ENCODE data around the gene DNHD1.

The DNHD1 gene

GRCh38 chr11:6598555-6598954 lies 101.5 kb downstream of the DNHD1 start:
- no peak for DNase-seq (ENCODE audit: low read depth)
- H3K4me3 ChIP-seq (ENCODE audit: low read depth, low read length) = no peak overlapping the region
- no peak for TF ChIP-seq CTCF (conservative IDR thresholded peaks at IDR 0.05; ENCODE audit: low read depth, low read length)

GRCh38 chr11:6599449-6599848 lies 102.4 kb downstream of the DNHD1 start:
- TF ChIP-seq CTCF (conservative IDR thresholded peaks at IDR 0.05; ENCODE audit: low read depth, low read length) = no peak
- DNase-seq (ENCODE audit: low read depth) = no peak
- no peak overlapping the region for H3K4me3 ChIP-seq (ENCODE audit: low read depth, low read length)

DNA sequence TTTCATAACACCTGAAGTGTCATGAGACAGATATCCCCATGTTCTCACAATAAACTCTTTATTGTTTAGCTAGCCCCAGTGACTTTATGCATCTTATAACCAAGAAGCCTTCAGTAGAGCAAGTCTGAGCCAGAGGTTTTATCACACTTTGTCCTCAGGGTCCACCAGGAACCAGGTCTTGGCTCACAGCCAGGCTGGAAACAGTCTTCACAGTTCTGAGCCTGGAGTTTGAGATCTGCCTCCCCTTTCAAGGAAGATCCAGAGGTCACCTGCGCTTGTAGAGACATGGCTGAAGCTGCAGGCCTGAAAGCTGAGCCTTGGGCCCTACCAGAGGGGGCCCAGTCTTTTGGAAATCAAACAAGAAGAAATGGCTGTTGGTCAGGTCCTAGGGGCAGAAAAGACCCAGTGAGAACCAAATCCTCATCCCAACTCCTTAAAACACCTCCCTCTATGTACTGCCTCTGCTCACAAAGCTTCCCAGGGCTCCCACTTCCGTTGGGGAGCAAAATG lies 102.9 kb downstream of the DNHD1 start:
- no peak for DNase-seq (ENCODE audit: low read depth)
- no peak for TF ChIP-seq CTCF (conservative IDR thresholded peaks at IDR 0.05; ENCODE audit: low read depth, low read length)
- no peak overlapping the region for H3K4me3 ChIP-seq (ENCODE audit: low read depth, low read length)

DNA sequence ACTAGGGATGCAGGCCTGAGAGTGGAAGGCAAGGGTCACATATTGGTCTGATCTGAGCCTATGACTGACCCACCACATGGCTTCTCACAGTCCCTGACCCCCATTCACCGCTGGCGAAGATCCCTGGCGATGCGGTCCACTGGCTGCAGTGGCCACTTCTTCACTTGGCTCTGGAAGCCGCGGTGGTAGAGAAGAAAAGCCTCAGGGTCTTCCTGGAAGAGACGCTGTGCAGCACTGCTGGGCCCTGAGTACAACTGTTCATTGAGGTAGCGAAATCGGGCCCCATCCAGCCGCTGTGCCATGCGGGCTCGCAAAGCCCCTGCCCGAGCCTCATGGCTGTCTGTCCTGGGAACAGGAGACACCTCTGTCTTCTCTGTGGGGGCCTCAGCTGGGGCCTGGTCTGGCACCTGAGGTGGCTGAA lies 104.0 kb downstream of the DNHD1 start:
- no peak for DNase-seq (ENCODE audit: low read depth)
- no peak for TF ChIP-seq CTCF (conservative IDR thresholded peaks at IDR 0.05; ENCODE audit: low read depth, low read length)
- H3K4me3 ChIP-seq (ENCODE audit: low read depth, low read length) = no peak overlapping the region

- peak; percentile 9 for TF ChIP-seq CTCF (conservative IDR thresholded peaks at IDR 0.05; ENCODE audit: low read depth, low read length)
- H3K4me3 ChIP-seq (ENCODE audit: low read depth, low read length) = peak overlapping the region; percentile 99
- DNase-seq (ENCODE audit: low read depth) = no peak
These were observed 105.2 kb downstream of the DNHD1 start for GRCh38 chr11:6602096-6602940.

DNA sequence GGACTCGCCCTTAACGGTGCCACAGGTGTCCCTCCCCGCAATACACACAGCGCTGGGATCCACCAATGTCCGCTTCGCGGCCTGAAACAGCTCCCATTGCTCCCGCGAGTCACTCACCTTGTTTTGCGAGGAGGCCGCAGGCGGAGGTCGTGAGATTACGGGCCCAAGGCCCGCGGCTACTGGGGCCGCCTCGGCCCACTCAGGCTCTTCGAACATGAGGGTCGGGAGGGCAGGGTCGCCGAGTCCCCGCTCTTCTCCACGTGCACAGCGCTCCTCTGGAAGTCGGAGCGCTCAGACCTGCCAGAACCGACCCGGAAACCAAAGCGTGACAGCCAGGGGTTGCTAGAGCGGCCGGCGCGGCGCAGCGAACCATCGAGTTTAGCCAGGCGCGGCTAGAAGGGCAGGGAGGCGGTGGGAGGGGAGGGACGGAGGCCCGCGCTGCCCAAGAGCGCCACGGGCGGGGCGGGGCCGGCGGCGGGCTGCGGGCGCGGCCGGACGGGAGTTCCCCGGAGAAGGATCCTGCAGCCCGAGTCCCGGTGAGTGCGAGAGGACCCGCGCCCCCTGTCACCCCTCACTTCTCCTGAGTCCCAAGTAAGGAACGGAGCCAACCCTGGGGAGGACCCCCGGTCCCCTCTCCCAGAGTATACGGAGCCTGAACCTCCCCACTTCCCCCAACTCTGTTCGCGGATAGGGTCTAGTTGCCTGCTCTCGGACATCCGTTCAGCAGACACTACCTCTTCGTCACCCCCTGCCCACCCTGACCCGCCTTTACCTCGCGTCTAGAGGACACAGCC lies 106.4 kb downstream of the DNHD1 start, which contains the start of the genes ILK and RRP8:
TSS of gene ILK (plus strand) at position 488 of the 794 bp plus-strand sequence. CDS start 498 bp downstream, outside the sequence.
TSS of gene RRP8 (minus strand) at position 330 of the 794 bp plus-strand sequence. CDS start at position 216, 114 bp downstream.
- peak within 1 kb of the TSS; percentile 99 for H3K4me3 ChIP-seq (ENCODE audit: low read depth, low read length)
- peak; percentile 92 for DNase-seq (ENCODE audit: low read depth)
- peak; percentile 50 for TF ChIP-seq CTCF (conservative IDR thresholded peaks at IDR 0.05; ENCODE audit: low read depth, low read length)

All from choroid plexus epithelial cell (primary cell).